Stimulated activated CD8-positive, alpha-beta memory T cell treated with anti-CD3 and anti-CD28 coated beads, Interleukin-7, amount 100 ng/mL, for 24 hours (primary cell): Measurements from ENCODE around the gene PLEKHG3.
"Not testable (repeated sequence)": the region's sequence is repeated elsewhere in the genome, so short reads cannot be mapped to it uniquely, and the experiment has no call there.

Source experiments
- DNase-seq: peaks from one replicate; pipeline ENCODE4 v3.0.0-alpha.2; 2020; ENCODE audit warnings: low read depth

The PLEKHG3 gene

DNA sequence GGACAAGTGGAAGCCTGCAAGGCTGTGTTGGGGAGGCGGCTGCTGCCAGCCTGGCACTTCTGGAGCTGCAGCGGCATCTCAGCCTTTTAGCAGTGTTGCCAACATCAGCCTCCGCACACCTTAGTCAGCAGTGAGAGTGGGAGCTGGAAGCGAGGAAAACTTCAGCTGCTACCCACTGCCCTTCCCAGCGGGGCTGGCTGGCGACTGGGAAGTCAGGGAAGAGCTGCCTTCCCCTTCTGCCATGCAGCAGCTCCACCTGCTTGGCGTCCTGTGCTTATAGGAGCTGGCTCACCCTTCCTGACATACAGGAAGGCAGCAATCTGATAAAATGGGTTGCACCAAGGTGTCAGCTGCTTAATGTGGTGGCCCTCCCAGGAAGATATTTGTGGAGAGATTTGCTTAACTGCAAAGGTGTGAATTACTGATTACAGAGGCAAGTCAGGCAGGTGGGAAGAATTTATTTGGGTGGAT lies 15.4 kb upstream of the PLEKHG3 start:
- DNase-seq = no peak

GRCh38 chr14:64689289-64689688 lies 14.9 kb upstream of the PLEKHG3 start:
- DNase-seq = no peak

DNA sequence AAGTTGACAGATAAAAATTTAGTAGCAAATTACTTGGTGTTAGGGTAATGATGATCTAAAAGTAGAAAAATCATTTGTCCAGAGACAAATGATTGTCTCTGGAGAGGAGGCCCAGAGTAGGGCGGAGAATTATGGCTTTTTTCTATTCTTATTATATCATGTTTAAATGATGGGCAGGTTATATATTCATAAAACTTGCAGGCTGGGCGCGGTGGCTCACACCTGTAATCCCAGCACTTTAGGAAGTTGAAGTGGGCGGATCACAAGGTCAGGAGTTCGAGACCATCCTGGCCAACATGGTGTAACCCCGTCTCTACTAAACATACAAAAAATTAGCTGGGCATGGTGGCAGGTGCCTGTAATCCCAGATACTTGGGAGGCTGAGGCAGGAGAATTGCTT lies 13.6 kb upstream of the PLEKHG3 start:
- not testable (repeated sequence) for DNase-seq

GRCh38 chr14:64691376-64691775 lies 12.8 kb upstream of the PLEKHG3 start:
- DNase-seq = no peak

- no peak for DNase-seq
Measured at GRCh38 chr14:64692189-64692985, 11.8 kb upstream of the PLEKHG3 start.

DNA sequence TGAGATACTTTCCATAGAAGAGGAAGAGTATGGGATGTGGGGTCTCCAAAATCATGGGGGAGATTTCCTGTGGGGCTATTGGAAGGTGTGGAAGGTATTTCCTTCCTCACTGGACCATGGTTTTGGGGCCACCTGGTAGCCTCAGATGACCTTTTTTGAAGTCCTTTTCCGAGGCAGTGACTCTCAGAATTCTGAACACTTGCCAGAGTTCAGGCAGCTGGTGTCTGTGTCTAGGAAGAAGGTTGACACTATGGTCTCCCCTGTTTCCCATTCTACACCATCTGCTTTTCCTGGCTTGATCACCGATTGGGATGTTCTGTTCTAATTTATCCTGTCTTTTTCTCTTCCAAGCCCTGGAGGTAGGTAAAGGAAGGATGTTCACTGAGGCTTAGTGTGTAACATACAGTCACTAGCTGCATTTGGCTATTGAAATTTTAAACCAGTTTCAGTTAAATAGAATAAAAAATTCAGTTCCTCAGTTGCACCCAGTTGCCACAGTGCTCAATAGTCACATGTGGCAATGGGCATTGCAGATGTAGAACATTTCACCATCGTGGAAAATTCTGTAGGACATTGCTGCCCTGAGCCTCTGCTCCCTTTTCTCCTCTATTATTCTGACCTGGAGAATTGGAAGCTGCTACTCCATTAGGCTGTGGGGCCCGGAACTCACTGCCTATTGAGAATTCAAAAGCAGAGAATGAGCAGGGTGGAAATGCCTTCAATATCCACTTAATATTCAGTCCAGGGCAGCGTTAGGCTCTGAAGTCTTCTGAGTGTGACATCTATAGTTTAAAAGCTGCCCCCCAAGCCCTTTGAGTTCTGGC lies 11.0 kb upstream of the PLEKHG3 start:
- DNase-seq = no peak

DNA sequence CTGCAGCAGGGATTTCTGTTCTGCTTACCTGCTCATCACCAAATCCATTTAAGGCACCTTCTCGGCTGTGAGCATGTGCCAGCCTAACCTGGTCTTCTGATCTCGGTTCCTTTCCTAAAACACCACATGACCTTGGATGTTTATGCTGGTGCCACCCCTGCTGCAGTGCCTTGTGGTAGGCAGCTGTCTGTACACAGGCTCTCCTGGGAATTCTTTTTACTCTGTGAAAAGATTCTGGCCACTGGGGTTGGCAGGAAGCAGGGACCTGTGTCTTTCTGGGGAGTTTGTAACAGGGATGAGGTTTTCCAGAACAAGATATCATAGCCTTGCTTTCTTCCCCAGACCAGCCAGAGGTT lies 10.4 kb upstream of the PLEKHG3 start:
- no peak for DNase-seq

GRCh38 chr14:64695071-64695470 lies 9.2 kb upstream of the PLEKHG3 start:
- DNase-seq = no peak

- no peak for DNase-seq
Measured at GRCh38 chr14:64696355-64696857, 7.8 kb upstream of the PLEKHG3 start.

- DNase-seq = no peak
Measured at GRCh38 chr14:64698903-64699302, 5.3 kb upstream of the PLEKHG3 start.

GRCh38 chr14:64700290-64700689 lies 3.9 kb upstream of the PLEKHG3 start:
- DNase-seq = no peak

DNA sequence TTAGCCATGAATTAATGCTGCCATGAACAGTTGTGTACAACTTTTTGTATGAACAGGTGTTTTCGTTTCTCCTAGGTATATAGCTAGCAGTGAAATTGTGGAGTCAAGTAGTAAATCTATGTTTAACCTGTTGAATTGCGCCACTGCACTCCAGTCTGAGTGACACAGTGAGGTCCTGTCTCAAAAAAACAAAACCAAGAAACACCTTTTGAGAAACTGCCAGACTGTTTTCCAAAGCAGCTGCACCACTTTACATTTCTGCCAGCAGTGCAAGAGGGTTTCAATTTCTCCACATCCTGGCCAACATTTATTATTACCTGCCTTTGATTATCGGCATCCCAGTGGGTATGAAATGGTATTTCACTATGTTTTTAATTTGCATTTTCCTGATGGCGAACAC lies 3.3 kb upstream of the PLEKHG3 start:
- DNase-seq = no peak

DNA sequence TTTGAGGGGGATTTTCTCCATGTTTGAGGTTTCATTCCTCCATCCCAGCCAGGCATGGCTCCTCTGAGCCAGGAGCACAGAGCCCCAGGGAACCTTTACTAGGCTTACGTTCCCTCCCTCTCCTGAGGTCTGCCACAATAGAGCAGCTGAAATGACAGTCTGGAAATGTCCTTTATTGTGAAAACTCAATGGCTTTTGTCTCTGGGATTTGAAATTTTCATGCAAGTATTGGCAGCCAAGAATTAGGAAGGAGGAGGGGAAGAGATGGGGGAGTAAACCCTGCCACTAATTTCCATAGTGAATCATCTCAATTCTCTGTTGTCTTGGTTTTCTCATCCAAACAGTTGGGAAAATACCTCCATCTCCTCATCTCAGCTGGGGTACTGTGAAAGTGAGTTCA lies 2.6 kb upstream of the PLEKHG3 start:
- no peak for DNase-seq

DNA sequence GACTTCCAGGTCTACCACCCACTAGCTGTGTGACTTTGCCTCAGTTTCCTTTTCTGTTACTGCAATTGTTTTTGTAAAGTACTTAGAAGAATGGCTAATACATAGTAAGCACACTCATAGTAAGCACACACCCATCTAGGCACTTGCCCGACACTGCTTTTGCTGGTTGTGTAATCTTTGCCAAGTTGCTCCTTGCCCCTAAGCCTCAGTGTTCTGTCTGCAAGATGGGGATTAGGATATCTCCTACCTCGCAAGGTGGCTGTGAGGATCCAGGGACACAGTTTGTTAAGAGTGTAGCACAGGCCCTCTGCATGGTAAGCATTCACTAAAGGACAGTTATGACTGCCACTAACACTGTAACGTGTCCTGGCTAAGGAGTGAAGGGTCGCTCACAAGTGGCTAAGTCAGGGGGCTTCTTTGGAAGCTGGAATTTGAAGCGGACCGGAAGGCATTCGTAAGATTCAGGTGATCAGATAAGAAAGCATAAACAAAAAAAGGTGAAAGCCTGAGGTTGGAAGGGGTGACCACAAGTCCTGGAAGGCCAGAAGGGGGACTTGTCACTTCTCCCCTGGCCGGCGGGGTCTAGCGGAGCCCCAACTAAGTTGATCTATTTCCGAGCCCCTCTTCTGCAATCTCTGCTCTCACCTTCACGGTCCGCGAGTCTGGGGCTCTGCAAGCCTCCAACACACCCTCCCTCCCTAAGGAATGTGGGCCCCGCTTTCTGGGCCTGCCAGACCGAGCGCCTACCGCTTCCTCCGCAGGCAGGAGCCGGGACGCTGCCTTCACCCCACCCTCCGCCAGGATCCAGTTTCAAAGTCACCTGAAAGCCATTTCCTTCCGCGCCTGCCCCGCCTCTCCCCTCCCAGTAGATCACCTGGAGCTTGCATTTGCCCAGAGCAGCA lies 1.5 kb upstream of the PLEKHG3 start:
- DNase-seq = no peak

GRCh38 chr14:64703395-64704142 lies 655 bp upstream of the PLEKHG3 start:
- no peak for DNase-seq

DNA sequence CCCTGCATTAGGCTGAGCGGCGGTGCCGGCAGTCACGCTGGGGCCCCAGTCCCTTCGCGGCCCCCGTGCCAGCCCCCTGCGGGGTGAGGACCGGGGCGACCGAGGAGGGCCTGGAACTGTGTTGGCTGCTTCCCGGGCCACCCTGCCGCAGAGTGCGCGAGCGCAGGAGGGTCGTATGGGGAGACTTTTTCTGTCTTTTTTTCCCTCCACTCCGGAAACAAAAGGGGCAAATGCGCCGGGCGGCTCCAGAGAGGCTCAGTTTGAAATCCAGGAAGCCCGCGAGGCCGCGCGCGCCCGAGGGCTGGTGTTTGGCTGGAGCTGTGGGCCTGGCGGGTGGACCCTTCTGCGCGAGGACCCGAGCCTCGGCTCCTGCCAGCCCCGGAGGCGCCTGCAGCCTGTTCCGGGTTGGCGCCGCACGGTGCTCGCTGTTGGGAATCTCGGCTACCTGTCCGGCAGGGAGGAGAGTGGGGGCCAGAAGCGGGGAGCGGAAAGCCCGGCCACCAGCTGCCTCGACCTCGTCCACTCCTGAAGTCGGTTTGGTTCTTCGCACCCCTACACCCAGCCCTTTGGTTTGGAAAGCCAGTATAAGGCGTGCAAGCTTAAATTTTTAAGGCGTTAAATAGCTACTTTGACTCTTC lies 638 bp downstream of the PLEKHG3 start:
- no peak for DNase-seq

DNA sequence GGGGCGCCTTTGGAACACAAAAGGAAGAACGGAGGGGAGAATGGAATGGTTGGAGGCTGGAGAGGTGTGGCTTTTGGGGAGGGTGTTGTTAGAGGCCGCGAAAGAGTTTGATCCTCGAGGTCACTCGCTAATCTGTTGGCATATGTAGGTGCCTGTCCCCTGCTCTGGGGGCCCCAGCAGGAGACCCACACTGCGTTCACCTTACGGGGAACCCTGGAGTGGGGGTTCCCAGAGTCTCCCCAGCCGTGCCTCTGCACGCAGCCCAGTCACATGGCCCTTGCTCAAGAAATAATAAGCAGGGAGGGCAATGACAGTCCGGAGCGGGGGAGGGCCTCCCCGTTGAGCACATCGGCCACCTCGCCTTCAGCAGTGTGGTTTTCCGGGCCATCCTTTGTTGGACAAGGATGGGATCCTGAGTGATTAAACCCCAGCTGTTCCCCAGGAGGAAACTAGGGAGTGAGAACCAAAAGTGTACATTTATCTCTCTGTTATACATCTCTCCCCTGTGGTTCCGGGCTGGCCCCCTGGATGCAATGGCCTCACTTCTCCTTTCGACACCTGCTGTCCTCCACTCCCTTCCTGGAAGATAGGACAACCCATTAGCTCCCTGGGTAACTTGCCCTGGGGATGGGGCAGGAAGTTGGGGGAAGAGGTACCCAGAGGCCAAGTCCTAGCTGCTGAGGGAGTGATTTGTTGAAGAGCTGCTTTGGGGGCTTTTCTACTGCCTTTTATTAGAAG lies 1.3 kb downstream of the PLEKHG3 start:
- DNase-seq = no peak

DNA sequence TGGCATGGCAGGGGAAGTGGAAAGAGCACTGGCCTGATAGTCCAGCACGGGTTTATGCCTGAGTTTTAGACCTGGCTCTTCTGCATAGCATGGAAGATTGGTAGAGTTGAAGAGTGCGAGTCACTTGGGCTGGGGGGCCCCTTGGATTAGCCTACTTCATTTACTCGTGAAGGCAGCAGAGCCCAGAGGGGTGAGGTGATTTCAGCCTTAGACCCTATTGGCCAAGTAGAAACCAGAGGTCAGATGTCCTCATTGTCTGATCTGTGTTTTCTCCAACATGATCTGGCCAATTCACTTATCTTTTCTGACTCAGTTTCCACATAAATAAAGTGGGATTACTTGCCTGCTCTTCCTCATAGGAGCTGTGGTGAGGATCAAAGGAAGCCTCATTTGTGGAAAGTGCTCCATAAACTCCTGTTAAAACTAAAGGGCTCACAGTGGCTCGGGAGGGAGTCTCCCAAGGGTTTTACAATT lies 1.9 kb downstream of the PLEKHG3 start:
- no peak for DNase-seq

DNA sequence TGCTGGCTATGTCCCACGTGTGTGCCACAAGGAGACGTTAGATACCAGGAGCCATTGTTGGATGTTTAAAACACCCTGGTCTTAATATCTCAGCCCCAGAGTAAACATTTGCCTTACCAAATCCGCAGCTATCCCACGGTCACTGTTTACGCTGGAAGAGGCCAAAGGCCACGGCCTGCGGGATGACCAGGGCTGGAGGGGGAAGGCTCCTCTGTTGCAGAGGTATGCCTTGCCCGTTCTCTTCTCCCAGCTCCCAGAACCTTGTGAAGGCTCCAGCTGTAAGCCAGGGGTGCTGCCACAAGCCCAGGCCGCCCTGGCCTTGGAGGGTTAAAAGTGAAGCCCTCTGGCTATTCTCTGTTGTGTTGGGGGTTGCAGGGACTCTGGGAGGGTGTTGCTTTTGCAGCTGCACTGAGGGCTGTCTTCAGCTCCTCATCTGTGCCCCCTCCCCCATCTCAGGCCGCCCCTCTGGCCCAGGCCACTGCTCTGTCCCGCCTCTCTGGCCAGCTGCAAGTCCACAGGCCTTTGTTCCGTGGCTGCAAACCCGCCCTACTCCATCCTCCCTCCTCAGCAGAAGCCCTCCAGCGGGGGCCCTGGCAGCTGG lies 2.5 kb downstream of the PLEKHG3 start:
- no peak for DNase-seq

- no peak for DNase-seq
Measured at GRCh38 chr14:64707661-64708060, 3.4 kb downstream of the PLEKHG3 start.
